HG03135 (cell line): ENCODE results near the gene P2RY4.
"Not testable (repeated sequence)": the region's sequence is repeated elsewhere in the genome, so short reads cannot be mapped to it uniquely, and the experiment has no call there.

Experiments used
- ATAC-seq: cut with Tn5 transposase; IDR thresholded peaks from one replicate; pipeline ENCODE4 v1.9.1; 2021; ENCODE audit warnings: mild to moderate bottlenecking, moderate library complexity; ENCODE audit not compliant: unreplicated experiment

P2RY4 gene

DNA sequence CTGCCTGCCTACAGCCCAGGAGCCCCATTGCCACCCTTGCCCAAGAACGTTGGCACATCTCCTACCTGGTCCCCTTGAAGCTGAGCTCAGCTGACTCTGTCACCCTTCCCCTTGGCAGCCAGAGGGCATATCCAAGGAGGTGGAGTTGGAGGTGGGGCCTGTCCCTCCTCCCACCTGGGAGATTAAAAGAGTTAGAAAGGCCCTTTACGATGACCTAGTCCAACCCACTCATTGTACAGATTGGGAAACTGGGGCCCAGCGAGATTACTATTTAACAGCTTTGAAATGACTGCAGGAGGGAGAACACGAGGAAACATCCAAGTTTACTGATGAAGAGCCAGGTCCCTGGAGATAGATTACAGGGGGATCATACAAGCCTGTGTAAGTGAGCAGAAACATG is at the start of gene P2RY4:
Gene P2RY4 (minus strand): TSS at position 101 of the 400 bp plus-strand sequence. CDS start 580 bp downstream, outside the sequence.
- no peak for ATAC-seq

DNA sequence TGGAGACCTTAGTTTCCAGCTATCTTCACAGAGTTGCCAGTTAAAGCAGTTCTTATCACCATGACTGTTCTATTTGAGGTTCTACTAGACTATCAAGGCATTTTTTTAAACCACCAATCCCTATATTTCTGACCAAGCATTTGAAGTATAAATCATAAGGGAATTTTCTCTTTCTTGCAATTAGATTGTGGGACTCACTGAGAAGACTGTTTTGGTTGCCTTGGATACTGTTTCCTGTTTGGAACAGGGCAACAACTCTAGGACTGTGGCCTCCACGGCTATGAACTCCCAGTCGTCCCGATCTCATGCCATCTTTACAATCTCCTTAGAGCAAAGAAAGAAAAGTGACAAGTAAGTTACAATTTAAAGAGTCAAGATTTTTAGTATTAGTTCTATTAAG is 41.7 kb upstream of the P2RY4 start:
- no peak for ATAC-seq

DNA sequence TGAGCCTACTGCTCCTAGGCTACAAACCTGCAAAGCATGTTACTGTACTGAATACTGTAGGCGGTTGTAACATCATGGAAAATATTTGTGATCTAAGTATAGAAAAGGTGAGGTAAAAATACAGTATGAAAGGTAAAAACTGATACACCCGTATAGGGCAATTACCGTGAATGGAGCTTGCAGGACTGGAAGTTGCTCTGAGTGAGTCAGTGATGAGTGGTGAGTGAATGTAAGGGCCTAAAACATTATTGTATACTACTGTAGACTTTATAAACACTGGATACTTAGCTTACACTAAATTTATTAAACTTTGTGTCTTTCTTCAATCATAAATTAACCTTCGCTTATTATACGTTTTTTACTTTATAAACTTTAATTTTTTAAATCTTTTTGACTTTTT is 33.6 kb upstream of the P2RY4 start:
- no peak for ATAC-seq

DNA sequence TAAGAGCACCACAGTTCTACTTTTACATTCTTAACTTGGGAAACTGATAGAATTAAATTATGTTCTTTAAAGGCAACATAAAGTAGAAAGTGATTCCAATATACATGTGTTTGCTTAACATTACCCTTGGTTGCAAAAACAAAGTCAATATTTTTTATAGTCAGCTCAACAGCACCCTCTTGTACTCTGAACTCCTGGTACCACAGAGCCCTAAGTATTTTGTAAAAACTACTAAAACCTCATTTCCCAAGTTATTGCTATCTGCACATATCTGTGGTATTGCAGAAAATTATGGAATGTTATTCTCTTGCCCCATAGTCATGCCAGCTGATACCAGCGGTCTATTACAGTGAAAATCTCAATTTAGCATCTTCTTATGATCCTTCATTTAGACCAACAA is 32.8 kb upstream of the P2RY4 start:
- ATAC-seq, result no peak

DNA sequence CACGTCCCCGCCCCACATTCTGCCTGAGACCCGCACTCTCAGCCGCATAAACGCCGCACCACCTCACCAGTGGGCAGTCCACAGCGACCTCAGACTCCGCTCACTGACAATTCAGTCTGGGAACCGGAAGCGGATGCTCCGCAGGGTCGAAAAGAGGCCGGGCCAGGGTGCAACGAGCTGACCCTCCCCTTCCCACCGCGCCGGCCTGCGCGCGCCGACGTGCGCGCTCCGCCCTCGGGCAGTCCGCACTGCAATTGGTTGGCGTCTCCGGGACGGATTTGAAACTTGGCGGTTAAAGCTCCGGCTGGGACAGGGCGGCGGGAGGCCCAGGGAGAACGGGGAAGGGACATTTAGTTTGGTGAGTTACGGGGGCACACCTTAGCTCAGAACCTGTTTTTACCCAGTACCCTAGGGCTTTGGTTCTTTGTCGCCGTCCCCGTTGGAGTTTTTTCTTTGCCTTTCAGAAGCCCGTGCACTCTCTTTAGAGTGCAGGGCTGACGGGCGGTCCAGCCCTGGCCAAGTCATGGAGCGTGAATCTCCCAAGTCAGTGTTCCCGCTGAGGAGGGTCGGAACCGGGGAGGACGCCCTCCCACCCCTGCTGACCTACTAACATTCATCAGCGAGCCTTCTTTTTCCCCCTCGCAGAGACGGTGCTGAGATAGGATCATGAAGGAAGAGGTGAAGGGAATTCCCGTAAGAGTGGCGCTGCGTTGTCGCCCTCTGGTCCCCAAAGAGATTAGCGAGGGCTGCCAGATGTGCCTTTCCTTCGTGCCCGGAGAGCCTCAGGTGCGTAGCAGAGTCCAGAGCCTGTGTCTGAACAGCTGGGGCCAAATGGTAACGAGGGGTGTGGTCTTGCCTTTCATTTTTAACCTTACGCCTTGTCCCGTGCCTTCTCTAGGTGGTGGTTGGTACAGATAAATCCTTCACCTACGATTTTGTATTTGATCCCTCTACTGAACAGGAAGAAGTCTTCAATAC is 30.1 kb upstream of the P2RY4 start, which contains the start of the genes KIF4A and PDZD11:
Gene KIF4A (plus strand): TSS at position 312 of the 978 bp plus-strand sequence. CDS start 355 bp downstream, at position 667.
Gene PDZD11 (minus strand): TSS at position 135 of the 978 bp plus-strand sequence. CDS start 586 bp downstream, outside the sequence.
- peak; percentile 94 for ATAC-seq

DNA sequence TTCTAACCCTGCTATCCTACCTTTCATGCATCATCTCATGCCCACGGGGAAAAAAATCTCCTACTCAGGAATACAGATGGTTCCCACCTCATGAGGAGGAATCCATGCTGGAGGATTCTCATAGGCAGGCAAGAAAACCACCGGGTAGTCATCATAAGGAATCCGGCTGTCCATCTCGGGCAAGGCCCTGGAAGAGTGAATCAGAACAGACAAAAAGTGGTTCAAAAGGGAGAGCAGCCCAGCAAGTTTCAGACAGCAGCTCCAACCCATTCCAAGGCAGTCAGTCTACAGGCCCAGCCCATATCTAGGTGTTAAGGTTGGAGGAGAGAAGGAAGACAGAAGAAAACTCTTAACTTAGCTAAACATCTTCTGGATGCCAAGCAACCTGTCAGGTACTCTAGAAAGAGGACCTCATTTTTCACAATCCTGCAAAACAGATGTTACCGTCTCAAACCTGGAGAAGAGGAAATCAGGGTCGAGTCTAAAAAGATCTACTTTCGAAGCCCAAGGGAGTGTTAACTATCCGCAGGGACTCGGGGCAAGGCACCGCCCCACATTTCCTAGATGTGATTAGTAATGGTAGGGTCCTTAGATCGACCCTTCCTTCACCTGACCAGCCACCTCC is 29.3 kb upstream of the P2RY4 start:
- ATAC-seq, result no peak

DNA sequence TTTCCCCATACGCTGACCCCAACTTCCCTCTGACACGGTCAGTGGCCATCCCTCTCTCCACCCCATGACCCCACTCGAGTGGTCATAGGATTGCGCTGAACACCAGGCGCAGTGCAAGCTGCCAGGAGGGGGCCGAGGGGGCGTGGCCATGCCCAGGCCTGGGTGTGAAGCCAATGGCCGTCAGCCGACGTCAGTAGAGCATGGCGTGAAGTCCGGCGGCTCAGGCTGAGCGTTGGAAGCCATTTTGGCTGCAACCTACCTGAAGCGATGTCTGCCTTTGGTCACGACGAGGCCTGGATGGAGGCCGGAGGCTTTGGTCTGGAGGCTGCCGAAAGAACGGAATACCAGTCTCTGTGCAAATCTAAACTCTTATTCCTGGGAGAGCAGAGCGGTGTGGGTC is 21.9 kb upstream of the P2RY4 start, which contains the start of gene RAB41:
Gene RAB41 (plus strand): TSS at position 222 of the 400 bp plus-strand sequence. CDS start 46 bp downstream, at position 268.
- ATAC-seq, result no peak

DNA sequence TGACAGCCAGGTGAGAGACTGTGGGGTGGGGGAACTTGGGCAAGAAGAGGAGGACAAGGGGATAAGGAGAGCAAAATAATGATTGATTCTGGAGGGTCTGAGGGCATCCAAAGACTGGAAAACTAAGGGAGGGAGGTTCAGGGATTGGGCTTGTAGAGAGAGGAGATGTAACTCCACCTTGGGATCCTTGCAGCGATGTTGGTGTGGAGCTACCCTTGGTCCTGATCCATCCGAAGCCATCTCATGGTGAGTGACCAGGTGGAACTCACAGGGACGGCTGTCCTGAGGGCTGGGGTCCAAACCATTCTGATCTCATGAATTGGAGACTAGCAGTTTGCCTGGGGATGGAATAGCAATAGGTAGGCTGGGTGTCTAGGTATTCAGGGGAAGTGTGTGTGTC is 20.6 kb upstream of the P2RY4 start:
- ATAC-seq, result no peak

DNA sequence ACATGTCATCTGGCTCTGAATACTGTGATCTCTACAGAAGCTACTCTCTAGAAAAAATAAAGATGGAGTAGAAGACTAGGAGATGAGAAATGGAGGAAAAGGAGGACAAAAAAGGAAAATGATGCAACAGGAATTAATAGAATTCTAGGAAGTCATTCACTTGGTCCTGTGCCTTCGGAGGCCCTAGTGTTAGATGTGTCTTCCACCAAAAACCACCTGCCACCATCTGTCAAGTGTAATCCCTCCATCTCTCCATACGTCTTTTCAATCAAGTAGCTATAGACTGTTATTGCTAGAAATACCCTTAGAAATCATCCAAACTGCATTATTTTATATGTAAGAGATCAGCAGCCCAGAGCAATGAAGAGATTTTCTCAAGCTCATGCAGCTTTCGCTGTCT is 19.1 kb upstream of the P2RY4 start:
- no peak for ATAC-seq

DNA sequence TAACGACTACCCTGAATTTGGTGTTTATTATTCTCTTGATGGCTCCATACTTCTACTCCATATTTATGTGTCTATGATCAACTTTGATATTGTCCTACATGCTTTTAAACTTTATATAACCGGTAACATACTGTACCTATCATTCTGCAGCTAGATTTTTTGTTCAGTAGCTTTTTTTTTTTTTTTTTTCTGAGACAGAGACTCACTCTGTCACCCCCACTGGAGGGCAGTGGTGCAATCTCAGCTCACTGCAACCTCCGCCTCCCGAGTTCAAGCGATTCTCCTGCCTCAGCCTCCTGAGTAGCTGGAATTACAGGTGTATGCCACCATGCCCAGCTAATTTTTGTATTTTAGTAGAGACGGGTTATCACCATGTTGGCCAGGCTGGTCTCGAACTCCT is 14.0 kb upstream of the P2RY4 start:
- not testable (repeated sequence) for ATAC-seq

DNA sequence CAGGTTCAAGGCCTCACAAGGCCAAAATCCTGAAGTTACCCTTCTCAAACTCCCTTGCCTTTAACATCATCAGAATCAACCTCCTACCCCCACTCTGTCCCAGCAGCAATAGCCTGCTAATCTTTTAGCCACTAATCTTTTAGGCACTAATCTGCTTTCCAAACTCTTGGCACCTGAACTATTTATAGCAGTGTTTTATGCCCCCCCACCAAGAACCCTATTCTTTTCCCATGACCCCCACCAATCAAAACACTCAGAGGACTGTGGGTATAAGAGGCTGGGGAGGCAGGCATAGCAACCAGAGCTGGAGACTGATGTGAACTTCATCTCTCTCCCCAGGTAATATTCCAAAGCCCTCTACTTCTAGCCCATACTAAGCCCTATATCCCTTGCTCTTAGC is 8.0 kb upstream of the P2RY4 start, which contains the start of gene ARR3:
Gene ARR3 (plus strand): TSS at position 301 of the 400 bp plus-strand sequence. CDS start 1,052 bp downstream, outside the sequence.
- ATAC-seq, result no peak

DNA sequence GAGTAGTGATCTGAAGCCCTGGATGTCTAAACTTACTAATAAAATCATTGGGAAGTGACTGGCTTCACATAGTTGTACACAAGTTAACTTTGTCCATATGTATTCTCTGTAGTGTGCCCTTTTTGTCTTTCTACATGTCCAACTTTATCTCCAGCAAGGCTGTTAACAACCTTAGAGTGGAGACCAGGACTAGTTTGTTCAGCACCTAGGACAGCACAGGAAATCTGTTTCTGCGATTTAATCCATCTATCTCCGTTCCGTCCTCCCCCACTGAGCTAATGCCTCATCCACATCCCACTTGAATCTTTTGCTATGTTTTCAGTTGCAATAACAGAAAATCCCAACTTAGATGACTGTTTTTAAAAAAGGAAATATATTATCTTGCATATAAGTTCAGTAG is 4.8 kb upstream of the P2RY4 start:
- no peak for ATAC-seq

DNA sequence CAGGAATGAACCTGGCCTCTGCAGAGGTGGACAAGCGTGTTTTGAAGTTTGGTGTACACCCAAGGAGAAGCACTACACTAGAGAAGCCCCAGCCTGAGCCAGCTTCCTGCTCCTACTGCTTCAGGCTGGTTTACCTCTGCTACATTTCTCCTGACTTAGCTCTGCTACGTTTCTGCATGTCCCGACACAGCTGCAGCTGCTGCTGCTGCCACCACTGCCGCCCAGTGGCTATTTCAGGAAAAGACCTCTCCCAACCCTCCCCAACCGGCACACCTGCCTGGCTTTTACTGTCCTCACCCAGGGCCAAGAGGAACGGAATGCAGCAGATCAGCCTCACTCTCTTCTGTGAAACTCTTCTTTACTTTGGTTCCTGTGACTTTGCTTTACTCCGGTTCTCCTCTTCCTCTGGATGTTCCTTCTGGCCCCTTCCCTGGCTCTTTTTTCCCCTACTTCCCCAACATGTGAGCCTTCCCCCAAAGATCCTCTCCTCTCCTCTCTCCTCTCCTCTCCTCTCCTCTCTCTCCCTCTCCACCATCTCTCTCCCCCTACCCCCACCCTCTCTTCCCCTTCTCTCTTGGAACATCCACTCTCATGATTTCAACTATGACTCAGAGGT is 3.1 kb upstream of the P2RY4 start:
- no peak for ATAC-seq

DNA sequence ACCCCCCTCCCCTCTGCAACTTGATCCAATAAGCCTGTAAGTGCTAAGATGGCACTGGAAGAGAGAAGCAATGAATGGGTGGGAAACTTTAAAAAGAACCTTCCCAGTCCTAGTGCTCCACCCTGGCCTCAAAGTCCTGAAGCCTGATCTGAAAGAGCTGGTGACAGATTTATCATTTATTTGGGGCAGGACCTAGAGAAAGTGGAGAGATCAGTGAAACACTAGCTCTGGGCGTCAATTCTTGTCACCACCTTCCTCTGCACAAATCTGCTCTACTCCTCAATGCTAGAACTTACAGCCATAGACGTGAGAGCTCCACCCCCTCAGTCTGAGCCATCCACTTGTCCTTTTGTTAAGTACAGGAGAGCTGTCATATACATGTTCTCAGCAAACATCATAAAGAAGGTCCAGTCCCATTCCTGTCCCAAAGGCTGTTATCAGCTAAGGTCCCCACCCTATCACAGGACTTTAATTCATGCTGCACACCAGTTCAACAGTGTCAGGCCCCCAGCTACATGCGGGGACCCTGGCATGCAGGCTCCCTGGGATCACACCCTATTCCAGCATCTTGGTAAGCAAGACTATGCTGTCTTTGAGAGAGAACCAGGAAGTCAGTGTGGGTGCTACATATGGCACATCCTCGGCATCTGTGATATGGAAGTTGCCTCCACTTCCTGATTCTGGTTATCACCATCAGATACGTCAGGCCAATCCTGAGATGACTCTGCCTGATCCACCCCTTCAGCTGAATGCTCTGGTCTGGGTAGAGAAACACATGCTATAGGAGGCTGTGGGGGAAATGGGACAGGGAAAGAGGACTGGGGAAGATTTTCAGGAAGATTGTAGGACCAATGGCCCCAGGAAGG is 2.3 kb downstream of the P2RY4 start:
- ATAC-seq, result no peak

DNA sequence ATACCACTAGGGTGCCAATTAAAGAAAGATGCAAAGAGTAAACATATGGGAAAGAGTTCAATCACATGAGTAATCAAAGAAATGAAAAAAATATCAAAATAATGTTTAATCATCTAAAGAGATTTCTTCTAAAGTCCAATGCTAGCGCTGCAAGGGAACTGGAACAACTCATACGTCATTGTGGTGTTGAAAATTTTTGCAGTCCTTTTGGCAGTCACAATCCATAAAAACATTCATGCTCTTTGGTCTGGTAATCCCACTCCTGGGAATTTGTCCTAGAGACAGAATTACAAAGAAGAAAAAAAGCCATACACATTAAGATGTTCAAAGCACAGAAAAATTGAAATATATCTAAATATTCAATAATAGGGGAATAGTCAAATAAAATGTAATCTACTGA is 4.6 kb downstream of the P2RY4 start:
- no peak for ATAC-seq

DNA sequence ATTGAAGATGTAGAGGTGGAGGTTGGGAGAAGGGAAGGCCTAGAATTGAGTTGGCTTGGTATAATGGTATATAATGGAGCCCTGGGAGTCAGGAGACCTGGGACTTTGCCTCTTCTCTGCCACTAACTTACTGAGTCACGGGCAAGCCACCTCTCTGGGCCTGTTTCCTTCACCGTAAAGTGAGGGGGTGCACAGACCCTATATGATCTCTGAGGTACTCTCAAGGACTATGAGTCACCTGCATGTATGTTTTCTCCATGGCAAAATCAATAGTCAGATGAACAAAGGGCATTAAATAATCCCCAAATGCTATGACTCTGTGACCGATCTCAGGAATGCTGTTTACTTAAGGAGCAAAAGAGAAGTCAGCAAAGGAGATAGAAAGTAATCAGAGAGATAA is 5.1 kb downstream of the P2RY4 start:
- ATAC-seq, result no peak

DNA sequence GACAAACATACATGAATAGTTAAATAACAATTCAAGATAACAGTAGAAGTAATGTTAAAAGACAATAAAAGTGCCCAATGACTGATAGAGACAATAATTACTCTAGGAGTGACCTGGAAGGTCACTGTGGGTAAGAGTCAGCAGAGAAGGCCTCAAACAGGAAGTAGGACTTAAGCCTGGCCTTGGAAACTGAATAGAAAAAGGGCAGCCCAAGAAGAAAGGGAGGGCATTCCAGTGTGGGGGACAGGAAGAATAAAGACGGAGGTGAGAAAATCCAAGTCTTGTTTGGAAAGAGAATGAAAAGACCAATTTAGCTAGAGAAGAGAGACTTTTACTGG is 6.0 kb downstream of the P2RY4 start:
- no peak for ATAC-seq

DNA sequence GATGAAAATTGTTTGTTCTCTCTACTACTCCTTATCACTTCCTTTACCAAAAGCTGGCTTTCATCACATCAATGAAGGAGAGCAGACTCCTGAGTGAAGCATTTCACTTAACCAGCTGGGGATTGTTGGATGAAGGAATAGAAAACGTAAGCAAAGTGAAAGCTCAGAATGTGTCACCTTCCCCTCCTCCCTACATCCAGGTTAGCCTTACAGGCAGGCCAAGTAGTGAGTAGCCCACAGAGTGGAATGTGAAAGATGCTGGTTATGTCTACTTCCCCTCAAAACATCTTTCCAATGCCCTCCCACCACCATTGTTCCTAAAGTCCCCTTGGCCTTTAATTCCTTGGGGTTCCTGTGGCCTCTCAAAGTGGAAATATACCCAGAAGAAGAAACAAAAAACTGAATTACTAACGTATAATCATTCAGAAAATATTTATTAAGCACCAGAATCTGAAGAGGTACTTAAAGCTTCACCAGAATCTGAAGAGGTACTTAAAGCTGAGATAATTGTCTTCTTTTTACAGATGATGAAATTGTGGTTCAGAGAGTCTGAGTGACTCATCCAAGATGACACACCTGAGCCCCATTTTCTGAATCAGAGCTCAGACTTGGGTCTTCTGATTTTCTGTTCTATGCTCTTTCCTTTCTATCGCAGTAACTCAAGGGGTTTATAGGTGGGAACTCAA is 6.5 kb downstream of the P2RY4 start:
- no peak for ATAC-seq

DNA sequence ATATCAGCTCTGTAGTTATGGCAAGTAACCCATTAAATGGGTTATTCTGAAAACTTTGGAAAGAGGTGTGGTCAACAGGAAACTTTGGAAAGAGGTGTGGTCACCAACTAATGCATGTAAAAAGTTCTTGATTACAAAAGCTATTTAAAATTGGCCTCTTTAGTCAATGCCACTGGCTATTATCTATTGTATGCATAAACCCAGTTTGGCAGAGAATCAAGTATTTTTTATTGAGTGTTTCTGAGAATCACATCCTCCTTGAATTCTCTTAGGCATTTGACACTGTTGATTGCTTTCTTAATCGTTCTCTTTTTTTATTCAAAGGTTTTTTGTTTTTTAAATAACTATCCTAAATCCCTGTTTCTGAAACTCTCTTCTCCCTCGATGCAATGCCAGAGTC is 7.5 kb downstream of the P2RY4 start:
- no peak for ATAC-seq

DNA sequence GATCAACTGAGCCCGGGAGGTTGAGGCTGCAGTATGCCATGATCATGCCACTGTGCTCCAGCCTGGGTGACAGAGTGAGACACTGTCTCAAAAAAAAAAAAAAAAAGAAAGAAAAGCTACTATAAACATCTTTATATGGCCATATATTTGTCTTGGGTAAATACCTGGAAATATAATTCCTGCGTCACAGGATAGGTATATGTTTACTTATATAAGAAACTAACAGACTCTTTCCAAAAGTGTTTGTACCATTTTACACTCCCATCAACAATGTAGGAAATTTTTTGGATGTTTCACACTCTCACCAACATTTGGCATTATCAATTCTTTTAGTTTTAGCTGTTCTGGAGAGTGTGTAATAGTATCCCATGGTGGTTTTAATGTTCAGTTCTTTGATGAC is 12.8 kb downstream of the P2RY4 start:
- no peak for ATAC-seq
